ENCODE measurements around the gene MBOAT2.

DNA sequence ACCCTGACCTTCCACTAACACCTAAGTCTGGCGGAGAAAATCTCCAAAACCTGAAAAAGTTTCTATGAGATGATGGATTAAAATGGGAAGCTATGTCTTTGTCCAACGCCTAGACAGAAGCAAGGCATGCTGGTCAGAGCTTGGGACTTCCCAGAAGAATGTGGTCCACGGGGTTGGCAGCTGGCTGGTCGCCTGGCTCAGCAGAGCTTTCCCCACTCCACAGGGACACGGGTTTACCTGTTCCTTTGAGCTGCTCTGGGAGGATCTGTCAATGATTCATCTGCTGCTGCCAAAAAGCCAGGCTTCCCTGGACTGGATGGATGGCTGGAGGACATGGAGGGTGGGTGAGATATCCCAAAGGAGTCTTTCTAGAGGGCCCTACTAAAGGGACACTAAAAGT, 10.8 kb downstream of the MBOAT2 start:
- TF ChIP-seq, protein P1, sequence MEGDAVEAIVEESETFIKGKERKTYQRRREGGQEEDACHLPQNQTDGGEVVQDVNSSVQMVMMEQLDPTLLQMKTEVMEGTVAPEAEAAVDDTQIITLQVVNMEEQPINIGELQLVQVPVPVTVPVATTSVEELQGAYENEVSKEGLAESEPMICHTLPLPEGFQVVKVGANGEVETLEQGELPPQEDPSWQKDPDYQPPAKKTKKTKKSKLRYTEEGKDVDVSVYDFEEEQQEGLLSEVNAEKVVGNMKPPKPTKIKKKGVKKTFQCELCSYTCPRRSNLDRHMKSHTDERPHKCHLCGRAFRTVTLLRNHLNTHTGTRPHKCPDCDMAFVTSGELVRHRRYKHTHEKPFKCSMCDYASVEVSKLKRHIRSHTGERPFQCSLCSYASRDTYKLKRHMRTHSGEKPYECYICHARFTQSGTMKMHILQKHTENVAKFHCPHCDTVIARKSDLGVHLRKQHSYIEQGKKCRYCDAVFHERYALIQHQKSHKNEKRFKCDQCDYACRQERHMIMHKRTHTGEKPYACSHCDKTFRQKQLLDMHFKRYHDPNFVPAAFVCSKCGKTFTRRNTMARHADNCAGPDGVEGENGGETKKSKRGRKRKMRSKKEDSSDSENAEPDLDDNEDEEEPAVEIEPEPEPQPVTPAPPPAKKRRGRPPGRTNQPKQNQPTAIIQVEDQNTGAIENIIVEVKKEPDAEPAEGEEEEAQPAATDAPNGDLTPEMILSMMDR (IDR thresholded peaks at IDR 0.05) = no peak
- no peak for TF ChIP-seq SIN3A (IDR thresholded peaks at IDR 0.05; ENCODE audit: borderline replicate concordance, insufficient read depth, low read depth, low read length)
- TF ChIP-seq, protein P2, sequence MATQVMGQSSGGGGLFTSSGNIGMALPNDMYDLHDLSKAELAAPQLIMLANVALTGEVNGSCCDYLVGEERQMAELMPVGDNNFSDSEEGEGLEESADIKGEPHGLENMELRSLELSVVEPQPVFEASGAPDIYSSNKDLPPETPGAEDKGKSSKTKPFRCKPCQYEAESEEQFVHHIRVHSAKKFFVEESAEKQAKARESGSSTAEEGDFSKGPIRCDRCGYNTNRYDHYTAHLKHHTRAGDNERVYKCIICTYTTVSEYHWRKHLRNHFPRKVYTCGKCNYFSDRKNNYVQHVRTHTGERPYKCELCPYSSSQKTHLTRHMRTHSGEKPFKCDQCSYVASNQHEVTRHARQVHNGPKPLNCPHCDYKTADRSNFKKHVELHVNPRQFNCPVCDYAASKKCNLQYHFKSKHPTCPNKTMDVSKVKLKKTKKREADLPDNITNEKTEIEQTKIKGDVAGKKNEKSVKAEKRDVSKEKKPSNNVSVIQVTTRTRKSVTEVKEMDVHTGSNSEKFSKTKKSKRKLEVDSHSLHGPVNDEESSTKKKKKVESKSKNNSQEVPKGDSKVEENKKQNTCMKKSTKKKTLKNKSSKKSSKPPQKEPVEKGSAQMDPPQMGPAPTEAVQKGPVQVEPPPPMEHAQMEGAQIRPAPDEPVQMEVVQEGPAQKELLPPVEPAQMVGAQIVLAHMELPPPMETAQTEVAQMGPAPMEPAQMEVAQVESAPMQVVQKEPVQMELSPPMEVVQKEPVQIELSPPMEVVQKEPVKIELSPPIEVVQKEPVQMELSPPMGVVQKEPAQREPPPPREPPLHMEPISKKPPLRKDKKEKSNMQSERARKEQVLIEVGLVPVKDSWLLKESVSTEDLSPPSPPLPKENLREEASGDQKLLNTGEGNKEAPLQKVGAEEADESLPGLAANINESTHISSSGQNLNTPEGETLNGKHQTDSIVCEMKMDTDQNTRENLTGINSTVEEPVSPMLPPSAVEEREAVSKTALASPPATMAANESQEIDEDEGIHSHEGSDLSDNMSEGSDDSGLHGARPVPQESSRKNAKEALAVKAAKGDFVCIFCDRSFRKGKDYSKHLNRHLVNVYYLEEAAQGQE (IDR thresholded peaks at IDR 0.05; ENCODE audit: insufficient read depth in 1 of 2, low read depth in 2 of 2, low read length in 1 of 2) = no peak

Measured in Panc1 (cell line).